Right atrium auricular region (tissue), 2 donors: Measurements from ENCODE around the gene GDI1. TPM values are rescaled to one million over a fixed set of nuclear protein-coding genes. Genes with fewer than 3 reads are reported as not detected.
A peak's percentile ranks its signal among the peaks of the same experiment; 100 is the strongest.

Source experiments
- DNase-seq: peaks from one replicate; pipeline ENCODE4 v3.0.0-alpha.2; 2019; ENCODE audit warnings: low spot score
- H3K27ac ChIP-seq, 2 donors: fragments of 200-600 bp; sonication (generic); 1 replicate in 1 of 2; 2 replicates in 1 of 2; pipeline ENCODE4 v1.5.1; 2016 to 2019
- H3K27me3 ChIP-seq, 2 donors: fragments of 200-600 bp; sonication (generic); one replicate each; pipeline versions ENCODE4 v1.5.1 to v1.6.0; 2017 to 2019
- H3K36me3 ChIP-seq: fragments of 200-600 bp; sonication (generic); one replicate; pipeline ENCODE4 v1.5.1; 2016
- H3K4me1 ChIP-seq, 2 donors: fragments of 200-600 bp; sonication (generic); one replicate each; pipeline versions ENCODE4 v1.5.1 to v1.6.0; 2017 to 2019
- H3K4me3 ChIP-seq, 2 donors: fragments of 200-600 bp; sonication (generic); 1 replicate in 1 of 2; 2 replicates in 1 of 2; pipeline ENCODE4 v1.5.1; 2017 to 2019; ENCODE audit warnings: mild to moderate bottlenecking in 1 of 2, moderate library complexity in 1 of 2
- H3K9me3 ChIP-seq, 2 donors: fragments of 200-600 bp; sonication (generic); one replicate each; pipeline ENCODE4 v1.5.1; 2019
- CTCF ChIP-seq, 2 donors: fragments of 200-600 bp; sonication (generic); IDR thresholded peaks; one replicate each; pipeline ENCODE4 v1.5.1; 2019; ENCODE audit warnings: antibody characterized with exemption in 2 of 2
- total RNA-seq, 2 donors: library from RNA; depleted of rRNA; stranded (reverse); fragments of >200 nt; gene quantifications; one replicate each; pipeline ENCODE4 v1.1.0, GENCODE V29; 2016

GDI1 gene
- total RNA-seq, 2 donors from 2014 or later = 73.8 to 116 TPM

DNA sequence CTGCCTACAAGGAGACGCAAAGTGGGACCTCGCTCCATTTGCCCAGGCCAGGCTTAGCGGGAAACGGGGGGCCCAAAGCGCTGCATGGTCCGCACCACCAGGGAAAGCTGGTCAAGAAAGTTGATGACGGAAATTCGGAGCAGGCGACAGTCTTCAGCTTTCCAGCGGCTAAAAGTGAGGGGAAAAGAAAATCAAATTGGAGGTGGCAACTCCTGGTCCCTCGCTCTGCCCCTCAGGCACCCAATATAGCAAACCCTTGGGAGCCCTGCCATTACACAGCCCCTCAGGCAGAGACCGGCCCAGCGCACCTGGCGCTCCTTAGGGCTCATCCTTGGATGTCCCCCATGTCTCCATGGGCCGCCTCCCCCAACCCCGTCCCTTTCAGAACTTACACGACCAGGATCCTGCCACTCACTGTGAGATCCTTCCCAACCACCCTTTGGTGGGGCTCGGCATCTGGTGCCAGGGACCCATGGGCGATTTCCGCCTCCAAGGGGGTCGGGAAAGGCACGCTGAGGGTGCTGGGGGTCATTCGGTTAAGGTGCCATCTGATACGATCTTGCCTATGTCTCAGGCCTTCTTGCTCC, 41.0 kb downstream of the GDI1 start:
- H3K36me3 ChIP-seq = no peaks in the 10 kb centered on the region
- H3K4me1 ChIP-seq = peaks cover 0 to 5% of the 10 kb centered on the region in 2 donors
- H3K27ac ChIP-seq = peak overlapping the region; percentile 83
- no peaks in the 10 kb centered on the region for H3K27me3 ChIP-seq
- no peak for TF ChIP-seq CTCF (IDR thresholded peaks at IDR 0.05)
- DNase-seq = no peak
- peak overlapping the region; percentile 45 to 55 for H3K4me3 ChIP-seq
- no peaks in the 10 kb centered on the region for H3K9me3 ChIP-seq

- H3K27ac ChIP-seq = peak within 1 kb of the TSS; percentile 83
- H3K9me3 ChIP-seq = no peaks in the 10 kb centered on the region
- peak; percentile 89 for DNase-seq
- H3K27me3 ChIP-seq = no peaks in the 10 kb centered on the region
- no peaks in the 10 kb centered on the region for H3K36me3 ChIP-seq
- H3K4me1 ChIP-seq = peaks cover 0 to 5% of the 10 kb centered on the region in 2 donors
- peak within 1 kb of the TSS; percentile 45 to 55 for H3K4me3 ChIP-seq
- no peak for TF ChIP-seq CTCF (IDR thresholded peaks at IDR 0.05)
Observed at GRCh38 chrX:154478728-154479622, 42.0 kb downstream of the GDI1 start, which contains the start of gene LAGE3. TSS of gene LAGE3 (minus strand) at chrX:154479281. CDS start at chrX:154478915, 366 bp downstream.

DNA sequence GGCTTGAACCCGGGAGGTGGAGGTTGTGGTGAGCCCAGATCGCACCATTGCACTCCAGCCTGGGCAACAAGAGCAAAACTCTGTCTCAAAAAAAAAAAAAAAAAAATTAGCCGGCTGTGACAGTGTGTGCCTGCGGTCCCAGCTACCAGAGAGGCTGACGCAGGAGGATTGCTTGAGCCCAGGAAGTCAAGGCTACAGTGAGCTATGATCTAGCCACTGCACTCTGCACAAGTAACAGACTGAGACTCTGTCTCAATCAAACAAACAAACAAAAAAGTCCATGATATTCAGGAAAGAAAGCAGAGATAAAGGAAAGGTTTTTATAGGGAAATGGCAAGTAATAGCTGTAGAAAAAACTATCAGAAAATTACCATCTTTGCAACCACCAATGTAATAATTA, 44.2 kb downstream of the GDI1 start:
- TF ChIP-seq CTCF (IDR thresholded peaks at IDR 0.05) = no peak
- Histone ChIP-seq H3K27me3 (no peaks in the 10 kb centered on the region), H3K36me3 (no peaks in the 10 kb centered on the region), H3K4me1 (peaks cover 0 to 24% of the 10 kb centered on the region in 2 donors), H3K4me3 (no peak overlapping the region), H3K9me3 (no peaks in the 10 kb centered on the region), H3K27ac (peak overlapping the region in 1 of 2 donors; percentile 40)
- DNase-seq = no peak

DNA sequence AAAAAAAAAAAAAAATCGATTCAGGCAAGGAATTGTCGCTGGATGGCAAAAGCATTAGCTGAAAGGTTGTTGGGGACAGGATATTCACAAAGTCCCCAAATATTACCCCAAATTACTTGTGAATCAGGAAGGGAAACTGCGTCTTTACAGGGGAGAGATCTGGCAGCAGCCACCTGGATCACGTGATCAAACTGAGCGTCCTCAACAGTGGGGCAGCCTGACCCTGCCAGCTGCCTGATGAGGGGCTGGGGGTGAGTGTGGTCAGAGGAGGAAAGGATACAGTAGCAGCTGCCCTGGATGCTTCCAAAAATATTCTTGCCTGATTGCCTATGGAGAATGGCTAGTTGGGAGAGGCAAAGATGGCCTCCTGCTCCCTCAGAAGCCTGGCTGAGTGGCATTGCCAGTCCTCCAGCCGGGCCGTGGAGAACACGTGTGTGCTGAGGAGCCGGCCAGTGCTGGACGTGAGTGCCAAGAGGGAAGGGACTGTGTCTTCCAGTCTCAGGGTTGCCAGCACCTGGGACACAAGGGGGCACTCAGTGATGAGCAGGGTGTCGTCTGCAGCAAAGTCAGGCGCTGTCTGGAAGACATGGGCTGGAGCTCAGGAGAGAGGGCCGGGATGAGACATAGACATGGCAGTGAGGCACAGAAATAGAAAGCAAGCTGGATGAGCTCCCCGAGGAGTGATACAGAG, 45.1 kb downstream of the GDI1 start:
- no peak overlapping the region for H3K4me3 ChIP-seq
- peaks cover 0 to 24% of the 10 kb centered on the region in 2 donors for H3K4me1 ChIP-seq
- no peaks in the 10 kb centered on the region for H3K9me3 ChIP-seq
- no peaks in the 10 kb centered on the region for H3K27me3 ChIP-seq
- no peak for DNase-seq
- no peak for TF ChIP-seq CTCF (IDR thresholded peaks at IDR 0.05)
- H3K36me3 ChIP-seq = no peaks in the 10 kb centered on the region
- peak overlapping the region; percentile 40 to 86 for H3K27ac ChIP-seq

DNA sequence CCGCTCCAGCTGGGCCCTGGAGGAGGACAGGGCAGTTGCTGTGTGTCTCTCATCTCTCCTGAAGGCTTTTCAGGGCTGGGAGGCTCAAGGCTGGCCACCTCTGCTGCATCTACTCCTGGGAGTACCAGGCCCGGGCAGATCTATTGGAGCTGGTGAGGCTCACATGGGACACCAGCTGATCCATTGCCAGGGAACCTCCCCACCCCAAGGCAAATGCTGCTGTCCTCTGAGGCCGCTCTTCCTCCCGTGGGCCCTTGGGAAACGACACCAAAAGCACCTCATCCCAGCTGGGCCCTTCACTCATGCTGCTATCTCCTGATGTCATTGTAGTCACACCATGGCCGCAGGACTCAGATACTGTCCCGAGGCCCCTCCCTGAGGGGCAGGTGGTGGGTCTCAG, 45.8 kb downstream of the GDI1 start:
- no peak for TF ChIP-seq CTCF (IDR thresholded peaks at IDR 0.05)
- H3K4me3 ChIP-seq = no peak overlapping the region
- no peaks in the 10 kb centered on the region for H3K9me3 ChIP-seq
- no peak for DNase-seq
- no peaks in the 10 kb centered on the region for H3K36me3 ChIP-seq
- H3K27me3 ChIP-seq = no peaks in the 10 kb centered on the region
- peak overlapping the region; percentile 40 to 86 for H3K27ac ChIP-seq
- peaks cover 0 to 23% of the 10 kb centered on the region in 2 donors for H3K4me1 ChIP-seq
